HEK293 (cell line): Measurements from ENCODE around the gene ATXN10.

Experiments
- CTCF ChIA-PET: fragments of 350-600 bp; formaldehyde crosslinking; extraction: SDS; loops from one replicate; lab custom pipeline; 2021; ENCODE audit warnings: antibody characterized with exemption; lab: Yijun Ruan, JAX
- POLR2A ChIA-PET: fragments of 300-600 bp; formaldehyde crosslinking; extraction: SDS; loops from one replicate; lab custom pipeline; 2020; ENCODE audit warnings: antibody characterized with exemption, inconsistent platforms; lab: Yijun Ruan, JAX
- H3K27ac ChIP-seq: fragments of 200-500 bp; sonication (Bioruptor generic); 2 replicates; pipeline ENCODE4 v1.5.1; 2014; ENCODE audit warnings: low read depth, low read length, control low read depth, inconsistent platforms; ENCODE audit errors: extremely low read depth
- H3K36me3 ChIP-seq, 2 experiments: fragments of 200-500 bp in 1 of 2; sonication (Bioruptor generic) in 1 of 2; 1 replicate in 1 of 2; 2 replicates in 1 of 2; pipeline ENCODE4 v1.5.1; 2014 to 2017; ENCODE audit warnings: inconsistent platforms in 2 of 2, low read length in 2 of 2; ENCODE audit not compliant: control insufficient read depth in 2 of 2, insufficient read depth in 1 of 2
- H3K4me1 ChIP-seq: fragments of 200-500 bp; sonication (Bioruptor generic); 2 replicates; pipeline ENCODE4 v1.5.1; 2014; ENCODE audit warnings: mild to moderate bottlenecking, low read length, inconsistent platforms; ENCODE audit not compliant: control insufficient read depth, insufficient read depth
- H3K4me3 ChIP-seq: 2 replicates; pipeline ENCODE4 v1.5.1; 2011; ENCODE audit warnings: low read depth, mild to moderate bottlenecking, control low read depth, low read length, moderate library complexity
- H3K9me3 ChIP-seq: fragments of 200-500 bp; sonication (Bioruptor generic); 2 replicates; pipeline ENCODE4 v1.5.1; 2014; ENCODE audit warnings: low read depth, low read length, inconsistent platforms; ENCODE audit not compliant: control insufficient read depth, insufficient read depth
- EGR2 ChIP-seq: fragments of 450-650 bp; formaldehyde crosslinking; IDR thresholded peaks from 2 replicates; pipeline ENCODE4 v1.5.1; 2016; ENCODE audit warnings: low read depth, missing biosample characterization, missing genetic modification characterization
- GLI2 ChIP-seq: fragments of 450-650 bp; formaldehyde crosslinking; IDR thresholded peaks from 2 replicates; pipeline ENCODE4; 2017; ENCODE audit warnings: missing biosample characterization, missing genetic modification characterization, low read depth, borderline replicate concordance
- KLF1 ChIP-seq: fragments of 450-650 bp; formaldehyde crosslinking; IDR thresholded peaks from 2 replicates; pipeline ENCODE4 v1.5.1; 2016; ENCODE audit warnings: missing biosample characterization, missing genetic modification characterization
- SALL2 ChIP-seq: fragments of 450-650 bp; formaldehyde crosslinking; IDR thresholded peaks from 2 replicates; pipeline ENCODE4 v1.5.0; 2017; ENCODE audit warnings: missing biosample characterization, mild to moderate bottlenecking, missing genetic modification characterization, borderline replicate concordance
- SP2 ChIP-seq: fragments of 450-650 bp; formaldehyde crosslinking; IDR thresholded peaks from 2 replicates; pipeline ENCODE4 v1.5.1; 2016; ENCODE audit warnings: missing biosample characterization, missing genetic modification characterization
- ZNF133 ChIP-seq: fragments of 450-650 bp; formaldehyde crosslinking; IDR thresholded peaks from 2 replicates; pipeline ENCODE4 v1.5.1; 2016; ENCODE audit warnings: missing biosample characterization, missing genetic modification characterization
- ZNF138 ChIP-seq: fragments of 450-650 bp; formaldehyde crosslinking; IDR thresholded peaks from 2 replicates; pipeline ENCODE4 v1.5.1; 2016; ENCODE audit warnings: missing biosample characterization, missing genetic modification characterization, borderline replicate concordance
- ZNF169 ChIP-seq: fragments of 450-650 bp; formaldehyde crosslinking; IDR thresholded peaks from 2 replicates; pipeline ENCODE4 v1.5.1; 2016; ENCODE audit warnings: missing biosample characterization, missing genetic modification characterization
- ZNF366 ChIP-seq: fragments of 450-650 bp; formaldehyde crosslinking; conservative IDR thresholded peaks from 2 replicates; pipeline ENCODE4 v1.5.1; 2016; ENCODE audit warnings: missing biosample characterization, missing genetic modification characterization
- ZNF473 ChIP-seq: fragments of 450-650 bp; formaldehyde crosslinking; IDR thresholded peaks from 2 replicates; pipeline ENCODE4 v1.5.1; 2017; ENCODE audit warnings: missing biosample characterization, missing genetic modification characterization
- ZNF596 ChIP-seq: fragments of 450-650 bp; IDR thresholded peaks from 2 replicates; pipeline ENCODE4 v1.5.0; 2018; ENCODE audit warnings: missing biosample characterization, mild to moderate bottlenecking, missing genetic modification characterization, moderate library complexity
- ZSCAN23 ChIP-seq: fragments of 450-650 bp; formaldehyde crosslinking; IDR thresholded peaks from 2 replicates; pipeline ENCODE4 v1.5.1; 2016; ENCODE audit warnings: missing biosample characterization, missing genetic modification characterization
- ZXDB ChIP-seq: fragments of 450-650 bp; formaldehyde crosslinking; IDR thresholded peaks from 2 replicates; pipeline ENCODE4 v1.5.1; 2016; ENCODE audit warnings: missing biosample characterization, missing genetic modification characterization
- TF ChIP-seq, protein P1 (sequence below): fragments of 450-650 bp; formaldehyde crosslinking; IDR thresholded peaks from 2 replicates; pipeline ENCODE4 v1.5.1; 2016; ENCODE audit warnings: missing biosample characterization, missing genetic modification characterization
- TF ChIP-seq, protein P2 (sequence below): fragments of 450-650 bp; formaldehyde crosslinking; IDR thresholded peaks from 2 replicates; pipeline ENCODE4 v1.5.1; 2016; ENCODE audit warnings: missing biosample characterization, missing genetic modification characterization

ATXN10 gene

DNA sequence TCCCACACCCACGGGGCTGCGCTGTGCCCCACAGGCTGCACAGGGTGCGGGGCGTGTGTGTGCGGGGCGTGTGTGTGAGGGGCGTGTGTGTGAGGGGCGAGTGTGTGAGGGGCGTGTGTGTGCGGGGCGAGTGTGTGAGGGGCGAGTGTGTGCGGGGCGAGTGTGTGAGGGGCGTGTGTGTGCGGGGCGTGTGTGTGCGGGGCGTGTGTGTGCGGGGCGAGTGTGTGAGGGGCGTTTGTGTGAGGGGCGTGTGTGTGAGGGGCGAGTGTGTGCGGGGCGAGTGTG is 218.7 kb downstream of the ATXN10 start (continued):
- TF ChIP-seq, protein P1, sequence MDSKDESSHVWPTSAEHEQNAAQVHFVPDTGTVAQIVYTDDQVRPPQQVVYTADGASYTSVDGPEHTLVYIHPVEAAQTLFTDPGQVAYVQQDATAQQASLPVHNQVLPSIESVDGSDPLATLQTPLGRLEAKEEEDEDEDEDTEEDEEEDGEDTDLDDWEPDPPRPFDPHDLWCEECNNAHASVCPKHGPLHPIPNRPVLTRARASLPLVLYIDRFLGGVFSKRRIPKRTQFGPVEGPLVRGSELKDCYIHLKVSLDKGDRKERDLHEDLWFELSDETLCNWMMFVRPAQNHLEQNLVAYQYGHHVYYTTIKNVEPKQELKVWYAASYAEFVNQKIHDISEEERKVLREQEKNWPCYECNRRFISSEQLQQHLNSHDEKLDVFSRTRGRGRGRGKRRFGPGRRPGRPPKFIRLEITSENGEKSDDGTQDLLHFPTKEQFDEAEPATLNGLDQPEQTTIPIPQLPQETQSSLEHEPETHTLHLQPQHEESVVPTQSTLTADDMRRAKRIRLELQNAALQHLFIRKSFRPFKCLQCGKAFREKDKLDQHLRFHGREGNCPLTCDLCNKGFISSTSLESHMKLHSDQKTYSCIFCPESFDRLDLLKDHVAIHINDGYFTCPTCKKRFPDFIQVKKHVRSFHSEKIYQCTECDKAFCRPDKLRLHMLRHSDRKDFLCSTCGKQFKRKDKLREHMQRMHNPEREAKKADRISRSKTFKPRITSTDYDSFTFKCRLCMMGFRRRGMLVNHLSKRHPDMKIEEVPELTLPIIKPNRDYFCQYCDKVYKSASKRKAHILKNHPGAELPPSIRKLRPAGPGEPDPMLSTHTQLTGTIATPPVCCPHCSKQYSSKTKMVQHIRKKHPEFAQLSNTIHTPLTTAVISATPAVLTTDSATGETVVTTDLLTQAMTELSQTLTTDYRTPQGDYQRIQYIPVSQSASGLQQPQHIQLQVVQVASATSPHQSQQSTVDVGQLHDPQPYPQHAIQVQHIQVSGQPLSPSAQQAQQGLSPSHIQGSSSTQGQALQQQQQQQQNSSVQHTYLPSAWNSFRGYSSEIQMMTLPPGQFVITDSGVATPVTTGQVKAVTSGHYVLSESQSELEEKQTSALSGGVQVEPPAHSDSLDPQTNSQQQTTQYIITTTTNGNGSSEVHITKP: no peak
- TF ChIP-seq ZSCAN23 (tag by site-specific recombination) (no peak), ZNF138 (no peak), ZNF133 (tag by site-specific recombination) (no peak), ZXDB (tag by site-specific recombination) (no peak)

DNA sequence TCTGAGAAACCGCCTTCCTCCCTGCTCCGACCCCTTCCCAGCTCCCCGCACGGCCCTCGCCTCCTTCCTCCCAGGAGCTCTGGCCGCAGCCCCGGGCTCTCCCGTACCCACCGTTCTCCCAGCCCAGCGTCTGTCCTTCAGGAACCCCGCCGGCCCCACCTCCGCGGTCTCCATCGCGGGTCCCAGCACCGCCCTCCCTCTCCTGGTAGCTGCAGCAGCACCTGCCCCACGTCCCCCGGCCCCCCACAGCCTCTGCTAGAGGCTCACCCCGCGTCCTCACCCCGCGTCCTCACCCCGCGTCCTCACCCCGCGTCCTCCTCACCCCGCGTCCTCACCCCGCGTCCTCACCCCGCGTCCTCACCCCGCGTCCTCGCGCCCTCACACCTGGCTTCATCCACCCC is 219.4 kb downstream of the ATXN10 start:
- TF ChIP-seq ZNF366 (tag by site-specific recombination): no peak
- TF ChIP-seq, protein P2, sequence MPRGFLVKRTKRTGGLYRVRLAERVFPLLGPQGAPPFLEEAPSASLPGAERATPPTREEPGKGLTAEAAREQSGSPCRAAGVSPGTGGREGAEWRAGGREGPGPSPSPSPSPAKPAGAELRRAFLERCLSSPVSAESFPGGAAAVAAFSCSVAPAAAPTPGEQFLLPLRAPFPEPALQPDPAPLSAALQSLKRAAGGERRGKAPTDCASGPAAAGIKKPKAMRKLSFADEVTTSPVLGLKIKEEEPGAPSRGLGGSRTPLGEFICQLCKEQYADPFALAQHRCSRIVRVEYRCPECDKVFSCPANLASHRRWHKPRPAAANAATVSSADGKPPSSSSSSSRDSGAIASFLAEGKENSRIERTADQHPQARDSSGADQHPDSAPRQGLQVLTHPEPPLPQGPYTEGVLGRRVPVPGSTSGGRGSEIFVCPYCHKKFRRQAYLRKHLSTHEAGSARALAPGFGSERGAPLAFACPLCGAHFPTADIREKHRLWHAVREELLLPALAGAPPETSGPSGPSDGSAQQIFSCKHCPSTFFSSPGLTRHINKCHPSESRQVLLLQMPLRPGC (tag by site-specific recombination): no peak
- TF ChIP-seq ZNF473: no peak
- peak; percentile 8; the same call in 1 of the 2 replicates for TF ChIP-seq SP2 (tag by site-specific recombination)
- H3K4me1 ChIP-seq: no peaks in the 10 kb centered on the region
- POLR2A ChIA-PET: no interaction called here
- H3K4me3 ChIP-seq: no peak overlapping the region
- CTCF ChIA-PET: interaction anchor here (1.4 kb wide), 1 partner anchor 27 kb away, joined by 4 read pairs; no protein-coding TSS in a partner anchor
- H3K27ac ChIP-seq: no peak overlapping the region
- H3K36me3 ChIP-seq: no peaks in the 10 kb centered on the region
- H3K9me3 ChIP-seq: no peaks in the 10 kb centered on the region

DNA sequence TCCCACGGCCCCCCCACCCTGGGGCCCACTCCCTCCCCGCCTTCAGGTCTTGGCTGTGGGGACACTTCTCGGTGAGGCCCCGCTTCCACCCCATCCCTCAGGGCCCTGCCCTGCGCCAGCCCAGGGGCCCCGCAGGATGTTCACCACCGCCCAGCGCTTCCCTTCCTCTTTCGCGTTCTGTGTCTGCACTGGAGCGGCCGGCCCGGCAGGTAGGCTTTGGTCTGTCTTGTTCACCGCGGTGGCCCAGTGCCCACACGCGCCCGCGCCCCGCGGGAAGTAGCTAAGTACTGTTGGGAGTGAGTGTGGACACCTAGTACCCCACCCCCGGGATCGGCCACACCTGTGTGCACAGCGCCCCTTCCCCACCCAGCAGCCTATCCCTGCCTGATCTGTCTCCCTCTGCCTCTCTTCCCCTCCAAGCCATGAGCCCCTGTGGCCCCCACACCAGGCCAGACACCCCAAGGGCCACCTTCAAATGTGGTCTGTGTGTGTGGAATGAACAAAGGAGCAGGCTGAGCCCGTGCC is 219.9 kb downstream of the ATXN10 start:
- H3K27ac ChIP-seq: no peak overlapping the region
- POLR2A ChIA-PET: no interaction called here
- no peaks in the 10 kb centered on the region for H3K4me1 ChIP-seq
- H3K36me3 ChIP-seq: no peaks in the 10 kb centered on the region
- no peaks in the 10 kb centered on the region for H3K9me3 ChIP-seq
- TF ChIP-seq ZNF169 (tag by site-specific recombination) (no peak), KLF1 (0 out of 2 replicates have a peak, but pooled peaks have one; percentile 29), ZNF596 (tag by site-specific recombination) (no peak)
- CTCF ChIA-PET: interaction anchor here (1.0 kb wide), 1 partner anchor 28 kb away, joined by 3 read pairs; no protein-coding TSS in a partner anchor
- no peak overlapping the region for H3K4me3 ChIP-seq

DNA sequence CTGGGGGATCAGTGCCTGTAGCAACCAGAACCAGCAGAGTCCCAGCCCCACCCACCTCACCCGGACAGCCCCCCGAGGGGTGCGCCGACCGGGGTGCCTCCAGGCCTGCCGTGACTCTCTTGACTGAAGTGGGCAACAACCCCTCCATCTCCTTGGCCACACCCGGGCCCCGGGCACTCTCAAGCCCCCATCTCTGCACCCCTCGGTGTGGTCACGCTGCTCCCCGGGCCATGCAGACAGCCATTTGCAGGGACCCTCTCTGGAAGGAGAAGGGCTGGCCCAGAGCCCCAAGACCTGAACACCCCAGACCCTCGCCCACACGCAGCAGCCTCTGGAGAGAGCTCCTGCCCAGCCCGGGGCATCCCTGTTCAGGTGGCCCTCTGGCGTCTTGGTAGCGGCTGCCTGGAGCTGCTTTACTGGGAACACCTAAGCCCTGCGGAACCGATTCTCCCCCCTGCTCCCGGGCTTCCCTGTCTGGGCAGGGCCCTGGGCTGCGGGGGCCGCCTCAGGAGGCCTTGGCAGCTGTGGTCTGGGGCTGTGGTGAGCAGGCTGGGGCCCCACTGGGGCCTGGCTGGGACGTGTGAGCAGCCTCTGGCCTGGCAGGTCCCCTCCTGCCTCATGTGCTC is 220.5 kb downstream of the ATXN10 start:
- no peaks in the 10 kb centered on the region for H3K36me3 ChIP-seq
- no peak overlapping the region for H3K4me3 ChIP-seq
- ChIA-PET POLR2A (no interaction called here), CTCF (interaction anchor here (0.7 to 1.0 kb wide), 2 partner anchors 29 to 208 kb away, joined by 3 read pairs; no protein-coding TSS in a partner anchor)
- no peaks in the 10 kb centered on the region for H3K9me3 ChIP-seq
- H3K27ac ChIP-seq: no peak overlapping the region
- TF ChIP-seq ZNF133 (tag by site-specific recombination): no peak
- TF ChIP-seq EGR2 (tag by site-specific recombination): no peak
- TF ChIP-seq GLI2 (tag by site-specific recombination): no peak
- no peak for TF ChIP-seq SALL2 (tag by site-specific recombination)
- H3K4me1 ChIP-seq: no peaks in the 10 kb centered on the region
